A673 (cell line): Measurements from ENCODE around the gene FGF12. TPM values are rescaled to one million over a fixed set of nuclear protein-coding genes. Genes with fewer than 3 reads are reported as not detected.

Experiments used
- BruUV-seq: library from RNA; stranded (reverse); fragments of 400-500 nt; replicated peaks from 2 replicates; lab custom pipeline; 2021; lab: Mats Ljungman, UMichigan
- CTCF ChIA-PET: fragments of 300-600 bp; sonication (Branson Sonifier 250); formaldehyde crosslinking; loops from one replicate; lab custom pipeline; 2022; ENCODE audit warnings: antibody characterized with exemption; lab: Charles Lee
- POLR2A ChIA-PET: fragments of 300-600 bp; sonication (Branson Sonifier 250); formaldehyde crosslinking; loops from one replicate; lab custom pipeline; 2022; ENCODE audit warnings: antibody characterized with exemption; ENCODE audit not compliant: low non-redundant PET; lab: Charles Lee
- DNase-seq: peaks from one replicate; pipeline ENCODE4 v3.0.0-alpha.2; 2015; ENCODE audit warnings: low spot score
- H3K27ac ChIP-seq: fragments of 200-600 bp; sonication (generic); 2 replicates; pipeline ENCODE4 v1.5.1; 2016; ENCODE audit warnings: mixed run types, low read depth, mild to moderate bottlenecking, mixed read lengths, antibody characterized with exemption, low read length; ENCODE audit not compliant: poor library complexity, severe bottlenecking
- H3K27me3 ChIP-seq: fragments of 200-600 bp; sonication (generic); replicated peaks from 2 replicates; pipeline ENCODE4 v1.6.1; 2017; ENCODE audit warnings: mixed run types, low read depth, mild to moderate bottlenecking, mixed read lengths, antibody characterized with exemption, low read length; ENCODE audit not compliant: insufficient read depth, poor library complexity
- H3K36me3 ChIP-seq: fragments of 200-600 bp; sonication (generic); 2 replicates; pipeline ENCODE4 v1.6.1; 2016; ENCODE audit warnings: mixed run types, mild to moderate bottlenecking, mixed read lengths, antibody characterized with exemption, low read length; ENCODE audit not compliant: insufficient read depth, poor library complexity, severe bottlenecking
- H3K4me1 ChIP-seq: fragments of 200-600 bp; sonication (generic); 2 replicates; pipeline ENCODE4 v1.6.1; 2017; ENCODE audit warnings: mixed run types, mild to moderate bottlenecking, mixed read lengths, antibody characterized with exemption, low read length; ENCODE audit not compliant: insufficient read depth, poor library complexity, severe bottlenecking
- H3K4me3 ChIP-seq: fragments of 200-600 bp; sonication (generic); 2 replicates; pipeline ENCODE4 v1.5.1; 2016; ENCODE audit warnings: low read depth, mixed run types, mild to moderate bottlenecking, mixed read lengths, low read length; ENCODE audit not compliant: poor library complexity, severe bottlenecking
- H3K9me3 ChIP-seq: fragments of 200-600 bp; sonication (generic); 2 replicates; pipeline ENCODE4 v1.6.1; 2016; ENCODE audit warnings: mixed run types, low read depth, mild to moderate bottlenecking, mixed read lengths, antibody characterized with exemption, low read length; ENCODE audit not compliant: poor library complexity, severe bottlenecking
- EZH2 ChIP-seq: fragments of 200-600 bp; sonication (generic); IDR thresholded peaks from 2 replicates; pipeline ENCODE4 v1.6.1; 2017; ENCODE audit warnings: borderline replicate concordance, low read depth, mild to moderate bottlenecking, mixed read lengths, antibody characterized with exemption, low read length; ENCODE audit not compliant: poor library complexity, severe bottlenecking
- intact Hi-C: fragments of 100-400 bp; cut with micrococcal nuclease; formaldehyde crosslinking; loops from one replicate; pipeline ENCODE4 v1.10.0; 2022; ENCODE audit not compliant: unreplicated experiment
- total RNA-seq: library from RNA; stranded (reverse); gene quantifications from 2 replicates; pipeline ENCODE4 v1.2.3, GENCODE V29; 2021
- TF ChIP-seq, protein P1 (sequence below): fragments of 300-800, 200-600 bp; sonication (generic); conservative IDR thresholded peaks from 2 replicates; pipeline ENCODE4 v1.5.1; 2017; ENCODE audit warnings: low read depth, mild to moderate bottlenecking, antibody characterized with exemption, low read length, moderate library complexity, mixed read lengths

FGF12 gene
- total RNA-seq, 1 experiment from 2014 or later: 2.3 TPM

DNA sequence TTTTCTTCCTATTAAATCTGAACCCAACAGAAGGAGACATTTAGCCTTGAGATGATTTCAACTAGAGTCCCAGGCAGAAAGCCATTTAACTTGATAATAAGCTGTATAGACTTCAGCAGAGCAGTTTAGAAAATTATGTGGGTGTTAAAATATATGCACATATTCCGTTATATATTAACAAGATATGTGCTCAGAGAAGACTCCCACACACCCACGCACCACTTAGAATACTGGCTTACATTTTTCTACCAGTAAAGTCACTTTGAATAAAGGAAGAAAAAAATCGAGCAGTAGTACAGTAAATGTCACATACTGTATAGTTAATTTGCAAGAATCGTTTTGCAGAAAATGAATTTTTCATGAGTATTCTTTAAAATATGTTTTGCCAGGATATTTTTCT is 599.3 kb downstream of the FGF12 start:
- intact Hi-C loops: no loop called here
- H3K36me3 ChIP-seq: no peaks in the 10 kb centered on the region
- CTCF ChIA-PET: no interaction called here
- no peaks in the 10 kb centered on the region for H3K9me3 ChIP-seq
- H3K4me3 ChIP-seq: no peak overlapping the region
- no peaks in the 10 kb centered on the region for H3K27me3 ChIP-seq
- no peak for TF ChIP-seq EZH2
- TF ChIP-seq, protein P1, sequence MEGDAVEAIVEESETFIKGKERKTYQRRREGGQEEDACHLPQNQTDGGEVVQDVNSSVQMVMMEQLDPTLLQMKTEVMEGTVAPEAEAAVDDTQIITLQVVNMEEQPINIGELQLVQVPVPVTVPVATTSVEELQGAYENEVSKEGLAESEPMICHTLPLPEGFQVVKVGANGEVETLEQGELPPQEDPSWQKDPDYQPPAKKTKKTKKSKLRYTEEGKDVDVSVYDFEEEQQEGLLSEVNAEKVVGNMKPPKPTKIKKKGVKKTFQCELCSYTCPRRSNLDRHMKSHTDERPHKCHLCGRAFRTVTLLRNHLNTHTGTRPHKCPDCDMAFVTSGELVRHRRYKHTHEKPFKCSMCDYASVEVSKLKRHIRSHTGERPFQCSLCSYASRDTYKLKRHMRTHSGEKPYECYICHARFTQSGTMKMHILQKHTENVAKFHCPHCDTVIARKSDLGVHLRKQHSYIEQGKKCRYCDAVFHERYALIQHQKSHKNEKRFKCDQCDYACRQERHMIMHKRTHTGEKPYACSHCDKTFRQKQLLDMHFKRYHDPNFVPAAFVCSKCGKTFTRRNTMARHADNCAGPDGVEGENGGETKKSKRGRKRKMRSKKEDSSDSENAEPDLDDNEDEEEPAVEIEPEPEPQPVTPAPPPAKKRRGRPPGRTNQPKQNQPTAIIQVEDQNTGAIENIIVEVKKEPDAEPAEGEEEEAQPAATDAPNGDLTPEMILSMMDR: no peak
- H3K4me1 ChIP-seq: no peaks in the 10 kb centered on the region
- no peak overlapping the region for H3K27ac ChIP-seq
- BruUV-seq: no TSS peak
- DNase-seq: peak; percentile 7
- POLR2A ChIA-PET: no interaction called here

DNA sequence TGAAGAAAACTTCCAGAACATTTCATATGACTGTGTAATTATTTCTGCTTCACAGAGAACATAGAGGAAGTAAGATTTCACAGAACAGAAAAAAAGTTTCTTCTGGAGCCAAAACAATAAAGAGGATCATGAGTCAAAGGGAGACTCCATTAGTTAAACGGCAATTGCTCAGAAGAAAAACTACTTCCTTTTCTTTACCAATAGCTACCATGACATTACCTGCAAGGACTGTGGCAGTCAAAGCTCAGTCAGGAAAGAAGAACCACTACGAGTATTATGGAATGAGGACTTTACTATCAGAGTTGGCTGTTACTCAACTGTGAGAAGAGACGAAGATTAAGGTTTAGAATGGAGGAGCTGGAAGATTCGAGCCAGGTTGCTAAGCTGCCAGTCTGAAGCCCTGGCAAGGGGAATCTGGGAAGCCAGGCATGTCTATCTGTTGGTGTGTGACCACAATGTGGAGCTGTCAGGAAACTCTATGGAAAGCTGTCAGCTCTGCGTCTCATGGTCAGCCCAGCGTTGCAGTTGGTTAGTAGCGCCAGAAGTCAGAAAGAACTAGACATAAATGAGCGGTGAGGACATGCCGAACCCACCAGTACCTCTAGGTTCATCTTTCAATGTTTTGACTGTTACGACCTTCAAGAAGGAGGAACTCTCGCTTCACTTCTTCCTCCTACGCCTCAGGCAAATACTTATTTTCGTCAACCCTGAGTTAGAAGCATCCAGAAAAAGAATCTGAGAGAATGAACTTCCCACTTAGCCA is 604.3 kb downstream of the FGF12 start:
- Histone ChIP-seq H3K4me1 (no peaks in the 10 kb centered on the region), H3K36me3 (no peaks in the 10 kb centered on the region), H3K27me3 (no peaks in the 10 kb centered on the region), H3K9me3 (no peaks in the 10 kb centered on the region), H3K4me3 (no peak overlapping the region), H3K27ac (no peak overlapping the region)
- CTCF ChIA-PET: no interaction called here
- POLR2A ChIA-PET: no interaction called here
- intact Hi-C loops: no loop called here
- no TSS peak for BruUV-seq
- TF ChIP-seq EZH2: no peak
- TF ChIP-seq, protein P1: no peak
- no peak for DNase-seq

GRCh38 chr3:192121923-192122322 is 605.4 kb downstream of the FGF12 start:
- intact Hi-C loops: no loop called here
- Histone ChIP-seq H3K27me3 (no peaks in the 10 kb centered on the region), H3K36me3 (no peaks in the 10 kb centered on the region), H3K4me3 (no peak overlapping the region), H3K4me1 (no peaks in the 10 kb centered on the region), H3K9me3 (no peaks in the 10 kb centered on the region), H3K27ac (no peak overlapping the region)
- no TSS peak for BruUV-seq
- POLR2A ChIA-PET: no interaction called here
- DNase-seq: no peak
- no peak for TF ChIP-seq EZH2
- TF ChIP-seq, protein P1: no peak
- CTCF ChIA-PET: no interaction called here
